BJ (cell line): Measurements from ENCODE around the gene ATP10B. TPM values are rescaled to one million over a fixed set of nuclear protein-coding genes. Genes with fewer than 3 reads are reported as not detected.

Experiments
- CTCF ChIA-PET: fragments of 350-600 bp; formaldehyde crosslinking; extraction: SDS; loops from one replicate; lab custom pipeline; 2021; ENCODE audit warnings: antibody characterized with exemption, inconsistent platforms; lab: Yijun Ruan, JAX
- POLR2A ChIA-PET: fragments of 300-600 bp; sonication (Branson Sonifier 250); formaldehyde crosslinking; extraction: SDS; loops from one replicate; lab custom pipeline; 2021; ENCODE audit warnings: antibody characterized with exemption; lab: Charles Lee
- DNase-seq: peaks from one replicate; pipeline ENCODE4 v3.0.0-alpha.2; 2011; ENCODE audit warnings: low read depth
- H3K27me3 ChIP-seq: 2 replicates; pipeline ENCODE4 v1.6.0; 2011; ENCODE audit warnings: low read length; ENCODE audit not compliant: control insufficient read depth, insufficient read depth
- H3K36me3 ChIP-seq: 2 replicates; pipeline ENCODE4 v1.5.1; 2011; ENCODE audit warnings: low read length; ENCODE audit not compliant: control insufficient read depth, insufficient read depth
- H3K4me3 ChIP-seq: 2 replicates; pipeline ENCODE4 v1.5.1; 2011; ENCODE audit warnings: low read depth, mild to moderate bottlenecking, control low read depth, low read length
- CTCF ChIP-seq: IDR thresholded peaks from 2 replicates; pipeline ENCODE4 v1.5.1; 2011; ENCODE audit warnings: low read depth, mild to moderate bottlenecking, control low read depth, inconsistent platforms, low read length, moderate library complexity; ENCODE audit not compliant: insufficient read depth
- polyA plus RNA-seq: library from polyadenylated mRNA; depleted of rRNA; stranded (reverse); fragments of >200 nt; gene quantifications from 2 replicates; pipeline ENCODE4 v1.2.3, GENCODE V29; 2011

ATP10B gene
- polyA plus RNA-seq, 1 experiment = not detected

GRCh38 chr5:160602744-160603143, 249.3 kb downstream of the ATP10B start:
- Histone ChIP-seq H3K4me3 (no peak overlapping the region), H3K36me3 (no peaks in the 10 kb centered on the region), H3K27me3 (no peaks in the 10 kb centered on the region)
- POLR2A ChIA-PET = no interaction called here
- no peak for DNase-seq
- CTCF ChIA-PET = no interaction called here
- no peak for TF ChIP-seq CTCF

GRCh38 chr5:160601046-160601445, 251.0 kb downstream of the ATP10B start:
- DNase-seq = no peak
- no peak overlapping the region for H3K4me3 ChIP-seq
- POLR2A ChIA-PET = no interaction called here
- no peaks in the 10 kb centered on the region for H3K27me3 ChIP-seq
- CTCF ChIA-PET = no interaction called here
- no peak for TF ChIP-seq CTCF
- no peaks in the 10 kb centered on the region for H3K36me3 ChIP-seq

- no peaks in the 10 kb centered on the region for H3K27me3 ChIP-seq
- TF ChIP-seq CTCF = no peak
- H3K36me3 ChIP-seq = no peaks in the 10 kb centered on the region
- no peak for DNase-seq
- CTCF ChIA-PET = no interaction called here
- POLR2A ChIA-PET = no interaction called here
- H3K4me3 ChIP-seq = no peak overlapping the region
Measured at GRCh38 chr5:160573318-160573717, 278.7 kb downstream of the ATP10B start.

- CTCF ChIA-PET = no interaction called here
- no peak for DNase-seq
- no peak for TF ChIP-seq CTCF
- Histone ChIP-seq H3K4me3 (no peak overlapping the region), H3K36me3 (no peaks in the 10 kb centered on the region), H3K27me3 (no peaks in the 10 kb centered on the region)
- POLR2A ChIA-PET = no interaction called here
Measured at GRCh38 chr5:160567031-160567705, 284.8 kb downstream of the ATP10B start.

- DNase-seq = no peak
- H3K27me3 ChIP-seq = no peaks in the 10 kb centered on the region
- H3K4me3 ChIP-seq = no peak overlapping the region
- POLR2A ChIA-PET = no interaction called here
- CTCF ChIA-PET = no interaction called here
- H3K36me3 ChIP-seq = no peaks in the 10 kb centered on the region
- TF ChIP-seq CTCF = no peak
Measured at GRCh38 chr5:160565376-160565775, 286.6 kb downstream of the ATP10B start.
